ENCODE measurements around the gene ROR1.

Gene ROR1

DNA sequence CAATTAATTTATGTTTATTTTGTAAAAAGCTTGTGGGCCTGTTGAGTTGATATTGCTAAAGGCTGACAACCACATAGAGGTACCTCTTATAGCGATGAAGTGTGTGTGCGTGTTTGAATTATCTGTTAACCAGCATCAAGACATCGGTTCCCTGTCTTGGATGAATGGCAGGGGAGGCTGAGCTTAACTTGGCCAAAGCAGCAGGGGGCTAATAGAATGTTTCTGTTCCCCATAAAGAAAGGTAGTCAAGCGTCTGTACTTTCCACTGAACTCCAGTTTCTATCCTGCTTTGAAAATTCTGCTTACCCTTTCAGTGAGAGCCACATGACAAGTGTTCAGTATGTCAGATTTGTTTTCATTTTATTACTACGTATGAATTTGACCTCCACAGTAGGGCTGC is 63.0 kb downstream of the ROR1 start:
- H3K27ac ChIP-seq: no peak overlapping the region

DNA sequence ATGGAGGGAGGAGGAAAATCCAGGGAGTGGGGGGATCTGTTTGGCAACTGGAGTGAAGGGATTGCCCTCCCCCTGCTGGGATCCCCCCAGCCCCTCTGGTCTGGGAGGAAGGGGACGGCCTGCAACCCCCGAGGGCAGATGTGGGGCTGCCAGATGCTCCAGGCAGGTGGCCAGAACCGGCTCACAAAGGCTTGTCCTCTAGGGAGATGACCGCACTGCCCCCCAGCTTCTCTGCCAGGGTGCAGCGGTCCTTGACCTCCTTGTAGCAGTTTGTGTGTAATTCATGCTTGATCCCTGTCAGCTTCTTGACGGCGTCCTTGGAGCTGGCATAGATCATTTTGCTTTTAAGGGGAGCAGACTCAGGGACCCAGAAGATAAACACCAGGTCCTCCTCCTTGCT is 69.2 kb downstream of the ROR1 start:
- Histone ChIP-seq H3K4me3 (no peak overlapping the region), H3K27ac (no peak overlapping the region)

More for the DNA sequence above, 63.0 kb downstream of the ROR1 start:
- no peak overlapping the region for H3K4me3 ChIP-seq

GRCh38 chr1:63843884-63844283 is 70.1 kb downstream of the ROR1 start:
- Histone ChIP-seq H3K4me3 (no peak overlapping the region), H3K27ac (no peak overlapping the region)

DNA sequence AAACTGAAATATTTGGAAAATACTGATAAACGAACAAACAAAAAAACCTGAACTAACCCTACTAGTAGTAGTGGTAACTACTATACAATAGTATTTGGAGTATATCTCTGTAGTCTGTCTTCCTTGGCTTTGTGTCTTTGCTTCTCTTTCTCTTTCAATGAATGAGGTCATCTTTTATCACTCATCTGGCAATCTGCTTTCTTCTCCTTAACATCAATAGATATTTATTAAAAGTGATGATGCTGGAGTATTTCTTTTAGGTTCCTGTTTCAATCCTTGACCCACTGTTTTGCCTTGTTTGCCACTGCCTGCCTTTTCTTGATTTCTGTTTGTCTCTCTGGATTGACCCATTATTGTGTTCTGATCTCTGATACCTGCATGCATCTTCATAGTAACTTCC is 71.5 kb downstream of the ROR1 start:
- H3K27ac ChIP-seq: no peak overlapping the region
- no peak overlapping the region for H3K4me3 ChIP-seq

GRCh38 chr1:63847308-63847910 is 73.6 kb downstream of the ROR1 start:
- peak overlapping the region in 3 of 21 experiments; percentile 42 to 50 (median 47) for H3K27ac ChIP-seq

GRCh38 chr1:63848733-63849132 is 74.9 kb downstream of the ROR1 start:
- H3K4me3 ChIP-seq: no peak overlapping the region
- H3K27ac ChIP-seq: no peak overlapping the region

More at GRCh38 chr1:63847308-63847910, 73.6 kb downstream of the ROR1 start:
- H3K4me3 ChIP-seq: no peak overlapping the region

DNA sequence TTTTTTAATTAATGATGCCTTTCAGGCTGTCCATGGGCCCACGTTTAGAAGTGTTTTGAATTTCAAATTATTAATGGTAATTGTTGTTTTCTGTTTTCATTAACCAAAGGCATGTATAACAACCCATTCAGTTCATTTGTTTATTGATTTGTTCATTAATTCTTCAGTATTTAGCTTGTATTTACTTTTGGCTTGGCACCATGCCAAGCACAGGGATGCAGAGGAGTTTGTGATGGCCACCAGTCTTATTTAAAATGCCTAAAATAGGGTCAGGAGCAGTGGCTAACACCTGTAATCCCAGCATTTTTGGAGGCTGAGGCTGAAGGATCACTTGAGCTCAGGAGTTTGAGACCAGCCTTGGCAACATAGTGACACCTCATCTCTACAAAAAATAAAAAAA is 75.3 kb downstream of the ROR1 start:
- Histone ChIP-seq H3K27ac (no peak overlapping the region), H3K4me3 (no peak overlapping the region)

DNA sequence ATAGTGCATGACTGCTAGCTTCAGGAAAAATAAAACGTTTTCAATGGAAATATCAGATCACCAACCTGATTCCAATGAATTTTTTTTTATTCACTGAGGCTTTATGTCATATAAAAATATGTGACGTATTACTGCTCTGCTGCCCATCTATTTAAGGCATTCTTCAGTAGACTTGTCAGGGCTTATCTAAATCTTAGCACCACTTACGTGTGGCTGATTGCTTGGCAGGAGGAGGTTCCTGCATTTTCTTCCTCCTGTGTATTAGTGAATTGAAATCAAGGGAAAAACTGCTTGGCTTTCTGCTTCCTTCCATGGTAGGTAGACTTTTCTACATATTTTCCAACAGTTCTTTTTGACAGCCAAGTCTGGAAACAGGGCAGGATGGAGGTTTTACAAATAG is 80.3 kb downstream of the ROR1 start:
- no peak overlapping the region for H3K27ac ChIP-seq
- H3K4me3 ChIP-seq: no peak overlapping the region

DNA sequence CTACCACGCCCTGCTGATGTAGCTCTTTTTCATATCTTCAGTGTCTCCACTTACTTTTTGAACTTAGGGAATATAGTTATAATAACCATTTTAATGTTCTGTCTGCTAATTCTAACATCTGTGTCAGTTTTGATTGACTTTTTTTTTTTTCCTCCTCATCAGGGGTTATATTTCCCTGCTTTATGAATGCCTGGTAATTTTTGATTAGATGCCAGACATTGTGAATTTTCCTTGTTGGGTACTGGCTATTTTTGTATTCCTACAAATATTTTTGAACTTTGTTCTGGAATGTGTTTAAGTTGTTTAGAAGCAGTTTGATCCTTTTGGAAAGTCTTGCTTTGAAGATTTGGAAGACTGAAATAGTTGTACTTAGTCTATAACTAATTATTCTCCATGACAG is 82.1 kb downstream of the ROR1 start:
- Histone ChIP-seq H3K27ac (no peak overlapping the region), H3K4me3 (no peak overlapping the region)

DNA sequence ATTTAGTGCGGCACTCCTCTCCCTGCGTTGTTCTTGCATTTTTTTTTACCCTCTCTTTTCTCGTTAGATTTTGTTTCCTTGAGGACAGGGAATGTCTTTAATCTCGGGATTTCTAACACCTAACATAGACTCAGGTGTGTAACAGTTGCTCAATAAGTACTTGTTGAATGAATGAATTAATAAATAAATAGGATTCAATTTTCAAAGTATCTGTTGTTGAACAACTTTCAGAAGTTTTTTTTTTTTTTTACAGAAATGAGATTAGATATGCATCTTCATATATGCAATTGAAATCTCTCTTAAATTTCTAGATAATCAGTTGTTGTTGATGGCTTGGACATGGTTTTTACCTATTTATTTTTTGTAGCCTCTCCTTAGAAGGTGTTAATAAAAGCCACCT is 83.1 kb downstream of the ROR1 start:
- Histone ChIP-seq H3K27ac (no peak overlapping the region), H3K4me3 (no peak overlapping the region)

DNA sequence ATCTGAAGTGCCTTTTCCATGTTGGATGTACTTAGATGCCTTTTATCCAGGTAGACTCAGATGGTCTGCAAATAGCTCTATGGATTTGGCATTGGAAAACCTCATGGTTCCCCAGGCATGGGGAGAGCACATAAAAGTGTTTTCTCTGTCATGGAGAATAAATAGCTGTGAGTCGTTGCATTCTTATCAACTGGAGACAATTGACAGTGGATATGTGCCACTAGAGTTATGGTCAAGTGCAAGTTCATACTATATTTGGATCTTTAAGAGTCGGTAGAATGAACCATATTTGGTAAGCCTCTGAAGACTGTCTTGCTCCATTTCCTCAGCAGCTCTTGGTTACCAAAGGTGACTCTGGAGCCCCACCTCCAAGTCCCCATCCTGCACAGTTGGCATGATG is 83.7 kb downstream of the ROR1 start:
- no peak overlapping the region for H3K4me3 ChIP-seq
- H3K27ac ChIP-seq: no peak overlapping the region

GRCh38 chr1:63858153-63858552 is 84.3 kb downstream of the ROR1 start:
- H3K4me3 ChIP-seq: no peak overlapping the region
- H3K27ac ChIP-seq: no peak overlapping the region

- Histone ChIP-seq H3K27ac (no peak overlapping the region), H3K4me3 (no peak overlapping the region)
These were observed 85.9 kb downstream of the ROR1 start for GRCh38 chr1:63859480-63860275.

DNA sequence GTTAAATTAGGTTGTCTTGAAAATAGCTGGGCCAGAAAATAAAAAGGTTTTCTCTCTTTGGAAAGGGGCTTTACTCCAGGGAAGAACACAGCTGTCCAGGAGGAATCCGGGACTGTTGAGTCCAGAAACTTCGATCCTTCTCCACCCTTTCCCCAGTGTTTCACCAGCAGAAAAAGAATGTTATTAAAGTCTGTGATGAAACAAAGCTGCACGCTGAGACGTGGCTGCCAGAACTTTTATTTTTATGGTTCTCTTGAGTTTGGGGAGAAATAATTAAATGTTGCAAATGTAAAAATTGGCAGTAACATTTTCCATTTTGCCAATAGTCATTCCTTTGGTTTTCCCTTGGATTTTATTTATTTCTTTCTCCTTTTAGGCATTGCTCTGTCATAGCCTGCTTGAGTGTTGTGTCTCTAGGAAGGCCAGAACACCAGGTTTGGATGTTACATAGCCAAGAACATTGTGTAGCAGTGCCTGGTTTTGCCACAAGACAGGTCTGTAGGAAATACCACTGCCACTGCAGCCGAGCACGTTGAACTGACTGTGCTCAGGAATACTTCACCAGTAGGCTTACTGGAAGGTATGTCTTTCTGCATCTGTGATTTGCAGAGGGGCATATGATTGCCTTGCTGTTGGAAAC is 87.4 kb downstream of the ROR1 start:
- peak overlapping the region in 2 of 21 experiments; percentile 12 to 33 for H3K27ac ChIP-seq

DNA sequence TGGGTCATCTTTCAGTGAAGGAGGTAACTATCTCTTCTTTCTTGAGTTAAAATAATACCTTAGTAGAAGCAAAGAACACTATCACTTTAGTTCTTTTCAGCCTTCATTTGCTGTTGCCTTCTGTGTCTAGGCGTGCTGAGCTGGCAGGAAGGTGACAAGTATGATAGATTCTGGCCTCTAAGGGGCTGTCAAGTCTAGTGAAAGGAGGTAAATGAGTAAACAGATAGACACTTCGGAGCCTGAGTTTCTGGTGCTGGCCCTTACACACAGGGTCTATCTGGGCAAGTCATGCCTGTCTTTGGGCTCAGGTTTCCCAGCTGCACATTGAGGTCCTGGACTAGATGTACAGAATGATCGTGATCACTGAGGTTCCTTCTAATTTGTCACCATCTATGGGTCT is 89.3 kb downstream of the ROR1 start:
- no peak overlapping the region for H3K27ac ChIP-seq
- H3K4me3 ChIP-seq: no peak overlapping the region

More for the DNA sequence above, 87.4 kb downstream of the ROR1 start:
- H3K4me3 ChIP-seq: no peak overlapping the region

DNA sequence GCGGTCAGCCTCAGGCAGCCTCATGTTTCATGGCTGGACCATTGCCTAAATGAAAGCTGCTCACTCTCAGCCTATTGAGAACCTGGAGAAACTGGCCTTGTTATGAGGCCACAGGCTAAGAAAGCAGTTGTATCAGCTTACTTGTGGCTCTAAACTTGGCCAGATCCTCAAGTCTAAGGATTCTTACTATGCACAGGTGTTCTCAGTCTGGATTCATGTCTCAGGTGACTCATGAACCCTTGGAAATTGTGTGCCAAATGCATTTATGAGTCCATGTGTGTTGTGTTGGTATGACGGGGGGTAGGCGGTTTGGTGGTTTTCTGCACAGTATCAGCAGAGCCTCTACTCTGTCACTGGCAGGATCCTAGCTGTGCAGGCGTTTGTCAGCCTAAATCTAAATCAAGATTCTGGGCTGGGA is 90.4 kb downstream of the ROR1 start:
- H3K27ac ChIP-seq: peak overlapping the region in 1 of 21 experiments; percentile 2
- no peak overlapping the region for H3K4me3 ChIP-seq

DNA sequence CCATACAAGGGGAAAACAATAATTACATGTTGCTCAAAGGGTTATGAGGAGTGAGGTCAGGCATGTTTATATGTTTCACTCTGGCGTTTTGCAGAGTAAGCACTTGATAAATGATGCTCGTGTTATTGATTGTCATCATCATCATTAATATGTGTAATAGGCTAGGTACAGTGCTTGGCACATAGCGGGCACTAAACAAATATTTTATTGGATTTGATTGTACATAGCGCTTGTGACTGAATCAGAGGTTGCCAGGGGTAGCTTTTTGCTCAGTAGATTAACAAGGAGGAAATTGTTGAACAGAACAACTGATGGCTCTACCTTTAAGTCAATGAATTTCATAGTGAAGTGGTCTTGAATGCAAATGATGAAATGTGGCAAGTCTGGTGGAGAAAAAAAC is 91.7 kb downstream of the ROR1 start:
- H3K27ac ChIP-seq: no peak overlapping the region
- no peak overlapping the region for H3K4me3 ChIP-seq

GRCh38 chr1:63866084-63866483 is 92.3 kb downstream of the ROR1 start:
- Histone ChIP-seq H3K27ac (peak overlapping the region in 1 of 21 experiments; percentile 24), H3K4me3 (no peak overlapping the region)

GRCh38 chr1:63867429-63868176 is 93.8 kb downstream of the ROR1 start:
- no peak overlapping the region for H3K27ac ChIP-seq

DNA sequence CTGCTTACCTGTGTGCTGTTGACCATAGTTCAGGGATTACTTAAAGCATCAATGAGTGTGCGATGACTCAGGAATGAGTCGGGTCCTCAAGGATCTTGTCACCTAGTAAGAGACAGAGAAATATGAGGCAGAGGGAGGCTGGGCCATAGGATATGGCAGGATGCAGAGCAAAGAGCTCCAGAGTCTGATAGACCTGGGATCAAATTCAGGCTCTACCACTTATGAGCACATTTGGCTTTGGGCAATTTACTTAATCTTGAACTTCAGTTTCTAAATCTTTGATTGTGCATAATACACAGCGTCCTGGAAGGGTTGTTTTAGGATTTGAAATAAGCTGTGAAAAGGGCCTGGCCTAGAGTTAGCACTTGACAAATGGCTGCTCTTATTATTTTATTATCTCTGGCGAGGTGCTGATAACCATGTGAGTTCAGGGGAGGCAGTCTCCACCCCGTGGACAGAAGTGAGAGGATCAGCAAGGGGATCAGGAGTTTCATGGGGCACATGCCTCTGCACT is 94.5 kb downstream of the ROR1 start:
- H3K27ac ChIP-seq: no peak overlapping the region
- no peak overlapping the region for H3K4me3 ChIP-seq

More at GRCh38 chr1:63867429-63868176, 93.8 kb downstream of the ROR1 start:
- H3K4me3 ChIP-seq: no peak overlapping the region

Data from skin epidermis (tissue), 12 donors.